Colonic mucosa (tissue), 4 donors: ENCODE data around the gene MRPL20. TPM values are rescaled to one million over a fixed set of nuclear protein-coding genes. Genes with fewer than 3 reads are reported as not detected.
"Not testable (repeated sequence)": the region's sequence is repeated elsewhere in the genome, so short reads cannot be mapped to it uniquely, and the experiment has no call there.

Experiments
- DNase-seq: peaks from one replicate; pipeline ENCODE4 v3.0.0-alpha.2; 2020
- H3K27ac ChIP-seq: fragments of 200-600 bp; one replicate; pipeline ENCODE4 v1.8.0; 2021
- H3K27me3 ChIP-seq: fragments of 200-600 bp; one replicate; pipeline ENCODE4 v1.8.0; 2021
- H3K36me3 ChIP-seq: fragments of 200-600 bp; one replicate; pipeline ENCODE4 v1.8.0; 2021
- H3K4me1 ChIP-seq: fragments of 200-600 bp; one replicate; pipeline ENCODE4 v1.8.0; 2021; ENCODE audit warnings: mild to moderate bottlenecking
- H3K4me3 ChIP-seq: fragments of 200-600 bp; one replicate; pipeline ENCODE4 v1.8.0; 2021
- H3K9ac ChIP-seq, 2 donors: one replicate each; pipeline ENCODE4 v1.7.0; 2013; ENCODE audit warnings: control low read depth in 2 of 2, low read depth in 2 of 2, low read length in 2 of 2
- H3K9me3 ChIP-seq: fragments of 200-600 bp; one replicate; pipeline ENCODE4 v1.8.0; 2021
- intact Hi-C: fragments of 100-400 bp; cut with DNase I; formaldehyde crosslinking; loops from one replicate; pipeline ENCODE4 v1.14.1; 2022
- total RNA-seq, 2 donors: library from RNA; stranded (reverse); fragmentation: NEBNext Ultra II Directional in 1 of 2; extraction: Animal tissue kit (Norgen Biotek cat#: 25700) in 1 of 2; gene quantifications; one replicate each; pipeline ENCODE4 v1.2.1, GENCODE V29; 2021
- TF ChIP-seq, protein P1 (sequence below): fragments of 200-600 bp; IDR thresholded peaks from one replicate; pipeline ENCODE4 v1.8.0; 2022; ENCODE audit warnings: antibody characterized with exemption, mild to moderate bottlenecking
- donor health status: healthy.
- donor health status: DM: no; HTN: no; CAD: no.
- donor health status: DM: no; HTN: no; CAD: no.

Gene MRPL20
- 100 to 1,000 TPM in 1 of 2 donors, 10 to 100 TPM in 1; 88.1 to 143 TPM for total RNA-seq

DNA sequence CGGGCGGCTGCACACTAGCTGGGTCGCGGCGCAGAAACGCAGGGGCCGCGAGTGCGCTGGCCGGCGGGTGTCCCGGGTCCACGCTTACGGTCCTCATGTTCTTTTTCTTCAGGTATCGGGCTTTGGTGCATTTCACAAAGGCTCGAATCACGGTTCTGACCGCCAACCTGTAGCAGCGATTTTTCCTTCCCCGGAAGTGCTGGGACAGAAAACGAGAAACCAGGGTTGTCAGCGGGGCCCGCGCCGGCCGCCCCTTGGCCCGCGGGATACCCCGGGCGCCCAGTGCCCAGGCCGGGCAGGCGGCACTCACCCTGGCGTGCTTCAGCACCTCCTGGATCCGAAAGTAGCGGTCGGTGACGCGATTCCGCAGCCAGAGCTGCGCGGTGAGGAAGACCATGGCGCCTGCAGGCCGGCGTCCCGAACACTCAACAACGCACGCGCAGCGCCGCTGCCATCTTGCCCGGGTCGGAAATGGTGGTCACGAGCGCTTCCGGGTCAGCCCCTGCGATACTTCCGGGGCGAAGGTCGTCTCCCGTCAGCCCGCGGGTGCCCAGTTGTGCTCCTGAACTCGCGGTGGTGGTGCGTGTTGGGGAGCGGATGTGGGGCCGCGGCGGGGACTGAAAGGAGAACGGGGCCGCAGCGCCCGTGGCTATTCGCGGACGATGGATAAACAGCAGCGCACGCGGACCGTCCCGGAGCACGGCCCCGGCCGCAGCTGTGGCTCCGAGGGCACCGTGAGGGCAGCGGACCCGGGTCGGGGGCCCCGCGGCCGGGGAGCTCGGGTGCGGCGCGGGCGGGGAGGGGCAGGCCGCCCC is at the start of gene MRPL20:
Gene MRPL20 (minus strand): TSS at position 473 of the 815 bp plus-strand sequence. CDS start 76 bp downstream, at position 397.
- intact Hi-C loops: no loop called here
- Histone ChIP-seq H3K36me3 (no peaks in the 10 kb centered on the region), H3K4me3 (peak within 1 kb of the TSS; percentile 91), H3K27ac (peak within 1 kb of the TSS; percentile 78), H3K9me3 (no peaks in the 10 kb centered on the region), H3K27me3 (no peaks in the 10 kb centered on the region), H3K9ac (peak within 1 kb of the TSS; percentile 84 to 96), H3K4me1 (peaks cover 11% of the 10 kb centered on the region)
- TF ChIP-seq, protein P1, sequence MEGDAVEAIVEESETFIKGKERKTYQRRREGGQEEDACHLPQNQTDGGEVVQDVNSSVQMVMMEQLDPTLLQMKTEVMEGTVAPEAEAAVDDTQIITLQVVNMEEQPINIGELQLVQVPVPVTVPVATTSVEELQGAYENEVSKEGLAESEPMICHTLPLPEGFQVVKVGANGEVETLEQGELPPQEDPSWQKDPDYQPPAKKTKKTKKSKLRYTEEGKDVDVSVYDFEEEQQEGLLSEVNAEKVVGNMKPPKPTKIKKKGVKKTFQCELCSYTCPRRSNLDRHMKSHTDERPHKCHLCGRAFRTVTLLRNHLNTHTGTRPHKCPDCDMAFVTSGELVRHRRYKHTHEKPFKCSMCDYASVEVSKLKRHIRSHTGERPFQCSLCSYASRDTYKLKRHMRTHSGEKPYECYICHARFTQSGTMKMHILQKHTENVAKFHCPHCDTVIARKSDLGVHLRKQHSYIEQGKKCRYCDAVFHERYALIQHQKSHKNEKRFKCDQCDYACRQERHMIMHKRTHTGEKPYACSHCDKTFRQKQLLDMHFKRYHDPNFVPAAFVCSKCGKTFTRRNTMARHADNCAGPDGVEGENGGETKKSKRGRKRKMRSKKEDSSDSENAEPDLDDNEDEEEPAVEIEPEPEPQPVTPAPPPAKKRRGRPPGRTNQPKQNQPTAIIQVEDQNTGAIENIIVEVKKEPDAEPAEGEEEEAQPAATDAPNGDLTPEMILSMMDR: no peak
- peak; percentile 96 for DNase-seq

DNA sequence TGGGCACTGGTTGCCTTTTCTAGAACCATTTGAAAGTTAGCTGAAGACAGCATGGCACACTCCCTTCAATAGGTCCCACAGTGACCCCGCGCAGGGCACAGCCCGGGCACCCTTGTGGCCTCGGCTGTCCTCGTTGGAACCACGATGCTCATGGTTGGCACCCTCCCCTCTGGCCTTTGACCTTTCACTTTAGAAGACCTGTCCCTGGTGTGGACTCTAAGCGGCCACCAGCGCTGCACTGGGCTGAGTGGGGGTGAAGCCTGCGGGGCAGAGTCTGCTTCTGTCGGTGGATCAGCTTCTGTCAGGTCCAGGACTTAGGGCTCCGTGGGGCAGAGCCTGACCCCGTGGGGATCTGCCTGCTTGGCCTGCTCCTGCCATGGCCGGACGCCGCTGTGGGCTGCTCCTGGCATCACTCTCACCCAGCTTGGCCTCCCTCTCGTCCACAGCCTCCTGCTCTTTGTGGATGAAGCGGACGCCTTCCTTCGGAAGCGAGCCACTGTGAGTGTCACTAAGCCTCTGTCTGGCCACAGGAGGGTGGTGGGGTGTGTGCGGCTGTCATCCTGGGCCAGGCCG is 49.7 kb upstream of the MRPL20 start:
- H3K27ac ChIP-seq, H3K4me3 ChIP-seq, H3K9me3 ChIP-seq, H3K9ac ChIP-seq, H3K4me1 ChIP-seq, intact Hi-C loops, DNase-seq, H3K36me3 ChIP-seq, H3K27me3 ChIP-seq: not testable (repeated sequence)

DNA sequence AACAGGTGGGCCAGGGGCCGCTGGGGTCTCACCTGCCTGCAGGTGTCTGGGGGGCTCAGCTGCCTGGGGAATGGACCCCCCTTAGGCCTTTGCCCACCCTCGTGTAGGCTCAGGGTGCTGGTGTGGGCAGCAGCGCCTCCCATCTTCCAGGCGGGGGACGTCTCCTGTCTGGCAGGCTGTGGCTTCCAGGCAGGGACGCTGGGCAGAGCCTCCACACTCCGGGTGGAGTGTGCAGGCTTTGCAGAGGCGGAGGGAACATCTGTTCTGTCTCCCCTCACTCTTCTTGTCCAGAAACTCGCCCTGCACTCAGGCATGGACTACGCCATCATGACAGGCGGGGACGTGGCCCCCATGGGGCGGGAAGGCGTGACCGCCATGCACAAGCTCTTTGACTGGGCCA is 48.8 kb upstream of the MRPL20 start:
- not testable (repeated sequence) for DNase-seq

DNA sequence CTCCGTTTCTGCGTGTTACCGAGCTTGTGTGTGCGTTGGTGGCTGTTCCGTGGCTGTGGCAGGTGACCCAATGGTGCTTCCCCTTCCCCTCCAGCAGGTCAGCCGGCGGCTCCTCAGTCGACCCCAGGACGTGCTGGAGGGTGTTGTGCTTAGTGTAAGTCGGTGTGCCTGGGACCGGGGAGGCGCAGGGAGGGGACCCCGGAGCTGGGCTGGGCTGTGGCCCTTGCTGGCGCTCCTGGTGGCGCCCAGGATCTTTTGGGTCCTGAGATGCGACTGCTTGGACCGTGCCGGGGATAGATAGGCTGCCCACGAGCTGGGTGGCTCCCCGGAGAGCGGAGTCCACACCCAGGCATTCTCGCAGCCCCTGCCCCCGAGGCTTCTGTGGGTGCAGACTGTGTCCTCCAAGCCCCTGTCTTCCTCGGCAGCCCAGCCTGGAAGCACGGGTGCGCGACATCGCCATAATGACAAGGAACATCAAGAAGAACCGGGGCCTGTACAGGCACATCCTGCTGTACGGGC is 48.3 kb upstream of the MRPL20 start:
- intact Hi-C loops: no loop called here
- TF ChIP-seq, protein P1: no peak
- Histone ChIP-seq H3K27ac (no peak overlapping the region), H3K9me3 (no peaks in the 10 kb centered on the region), H3K4me3 (no peak overlapping the region), H3K36me3 (no peaks in the 10 kb centered on the region), H3K9ac (no peak overlapping the region), H3K27me3 (no peaks in the 10 kb centered on the region), H3K4me1 (no peaks in the 10 kb centered on the region)
- DNase-seq: no peak

More for the DNA sequence above, 48.8 kb upstream of the MRPL20 start:
- H3K9me3 ChIP-seq, intact Hi-C loops, H3K36me3 ChIP-seq, H3K9ac ChIP-seq, H3K4me1 ChIP-seq, H3K27ac ChIP-seq, H3K4me3 ChIP-seq, H3K27me3 ChIP-seq: not testable (repeated sequence)

DNA sequence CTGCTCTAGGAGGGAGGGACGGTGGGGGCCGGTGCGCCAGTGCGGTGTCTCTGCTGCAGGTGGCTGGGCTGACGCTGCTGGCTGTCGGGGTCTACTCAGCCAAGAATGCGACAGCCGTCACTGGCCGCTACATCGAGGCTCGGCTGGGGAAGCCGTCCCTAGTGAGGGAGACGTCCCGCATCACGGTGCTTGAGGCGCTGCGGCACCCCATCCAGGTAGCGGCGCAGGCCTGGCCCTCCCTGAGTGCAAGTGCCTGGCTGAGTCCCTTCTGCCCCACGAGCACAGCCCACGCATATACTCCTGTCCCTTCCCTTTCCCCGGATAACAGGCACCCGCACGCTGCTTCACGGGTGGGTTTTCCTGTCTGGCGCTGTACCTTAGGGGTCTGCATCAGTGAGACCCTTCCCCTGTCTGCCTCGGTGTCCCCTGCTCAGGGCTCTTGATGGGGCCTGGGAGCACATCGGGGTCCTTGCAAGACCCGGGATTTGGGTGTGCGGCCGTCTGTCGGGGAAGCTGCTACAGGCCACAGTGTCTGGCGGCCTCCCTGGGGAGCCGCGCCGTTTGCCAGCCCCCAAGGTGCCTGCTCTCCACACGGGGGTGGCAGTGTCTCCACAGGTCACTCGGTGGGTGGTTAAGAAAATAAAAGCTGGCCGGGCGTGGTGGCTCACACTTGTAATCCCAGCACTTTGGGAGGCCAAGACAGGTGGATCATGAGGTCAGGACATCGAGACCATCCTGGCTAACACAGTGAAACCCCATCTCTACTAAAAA is 47.4 kb upstream of the MRPL20 start:
- H3K9ac ChIP-seq, intact Hi-C loops, H3K9me3 ChIP-seq, H3K4me3 ChIP-seq, H3K4me1 ChIP-seq, H3K36me3 ChIP-seq, H3K27me3 ChIP-seq, DNase-seq, H3K27ac ChIP-seq: not testable (repeated sequence)

DNA sequence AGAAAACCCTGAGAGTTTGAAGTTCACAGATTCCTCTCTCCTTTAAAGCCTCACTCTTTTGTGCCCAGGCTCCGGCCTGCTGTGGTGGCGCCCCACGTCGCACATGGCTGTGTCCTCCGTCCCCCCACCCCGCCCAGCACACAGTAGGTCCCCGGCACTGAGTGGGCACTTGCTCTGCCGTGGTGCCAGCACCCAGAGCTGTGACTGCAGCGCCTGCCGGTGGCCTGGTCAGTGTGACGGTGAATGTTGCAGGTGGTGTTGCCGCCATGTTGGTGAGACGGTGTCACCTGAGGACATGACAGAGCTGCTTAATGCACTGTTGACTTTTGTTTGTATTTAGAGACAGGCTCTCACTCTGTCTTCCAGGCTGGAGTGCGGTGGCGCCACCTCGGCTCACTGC is 45.8 kb upstream of the MRPL20 start:
- Histone ChIP-seq H3K9me3 (no peaks in the 10 kb centered on the region), H3K4me1 (no peaks in the 10 kb centered on the region), H3K36me3 (no peaks in the 10 kb centered on the region), H3K27ac (no peak overlapping the region), H3K27me3 (no peaks in the 10 kb centered on the region), H3K4me3 (no peak overlapping the region), H3K9ac (no peak overlapping the region)
- intact Hi-C loops: no loop called here
- TF ChIP-seq, protein P1: no peak
- DNase-seq: no peak

DNA sequence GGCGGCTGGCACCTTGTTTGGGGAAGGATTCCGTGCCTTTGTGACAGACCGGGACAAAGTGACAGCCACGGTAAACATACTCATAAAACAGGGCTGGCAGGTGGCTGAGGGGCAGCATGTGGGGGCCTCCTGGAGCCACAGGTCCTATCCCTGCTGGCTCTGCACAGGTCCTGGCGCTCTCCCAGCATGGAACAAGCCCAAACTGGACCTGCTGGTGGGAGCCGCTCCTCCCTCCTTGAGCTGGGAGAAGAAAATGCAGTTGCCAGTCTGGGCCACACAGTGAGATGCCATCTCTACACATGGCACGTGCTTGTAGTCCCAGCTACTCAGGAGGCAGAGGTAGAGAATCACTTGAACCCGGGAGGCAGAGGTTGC is 45.3 kb upstream of the MRPL20 start:
- H3K9ac ChIP-seq, DNase-seq, H3K36me3 ChIP-seq, H3K4me1 ChIP-seq, intact Hi-C loops, H3K4me3 ChIP-seq, H3K27ac ChIP-seq, H3K9me3 ChIP-seq, H3K27me3 ChIP-seq: not testable (repeated sequence)
